ENCODE data around the gene YBEY.

DNA sequence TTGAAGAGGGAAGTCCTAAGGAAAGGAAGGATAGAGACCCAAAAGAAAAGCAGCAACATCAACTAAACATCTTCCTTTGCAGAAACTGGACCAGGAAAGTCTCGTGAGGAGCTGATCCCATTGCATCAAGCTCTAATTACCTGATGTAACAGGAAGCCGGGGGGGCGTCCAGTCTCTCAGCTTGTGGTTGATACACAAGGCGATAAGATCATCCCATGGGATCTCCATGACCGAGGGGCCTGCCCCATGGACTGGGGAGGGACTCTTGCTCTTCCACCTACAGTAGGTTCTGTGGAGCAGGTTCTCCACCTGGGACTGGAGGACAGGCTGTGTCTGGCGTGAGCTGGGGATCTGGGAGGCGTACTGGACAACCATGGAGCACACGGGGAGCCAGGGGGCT, 42.8 kb upstream of the YBEY start:
- TF ChIP-seq POLR2A (IDR thresholded peaks at IDR 0.05): no peak
- TF ChIP-seq, protein P1, sequence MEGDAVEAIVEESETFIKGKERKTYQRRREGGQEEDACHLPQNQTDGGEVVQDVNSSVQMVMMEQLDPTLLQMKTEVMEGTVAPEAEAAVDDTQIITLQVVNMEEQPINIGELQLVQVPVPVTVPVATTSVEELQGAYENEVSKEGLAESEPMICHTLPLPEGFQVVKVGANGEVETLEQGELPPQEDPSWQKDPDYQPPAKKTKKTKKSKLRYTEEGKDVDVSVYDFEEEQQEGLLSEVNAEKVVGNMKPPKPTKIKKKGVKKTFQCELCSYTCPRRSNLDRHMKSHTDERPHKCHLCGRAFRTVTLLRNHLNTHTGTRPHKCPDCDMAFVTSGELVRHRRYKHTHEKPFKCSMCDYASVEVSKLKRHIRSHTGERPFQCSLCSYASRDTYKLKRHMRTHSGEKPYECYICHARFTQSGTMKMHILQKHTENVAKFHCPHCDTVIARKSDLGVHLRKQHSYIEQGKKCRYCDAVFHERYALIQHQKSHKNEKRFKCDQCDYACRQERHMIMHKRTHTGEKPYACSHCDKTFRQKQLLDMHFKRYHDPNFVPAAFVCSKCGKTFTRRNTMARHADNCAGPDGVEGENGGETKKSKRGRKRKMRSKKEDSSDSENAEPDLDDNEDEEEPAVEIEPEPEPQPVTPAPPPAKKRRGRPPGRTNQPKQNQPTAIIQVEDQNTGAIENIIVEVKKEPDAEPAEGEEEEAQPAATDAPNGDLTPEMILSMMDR (IDR thresholded peaks at IDR 0.05): no peak
- TF ChIP-seq POLR2AphosphoS5 (IDR thresholded peaks at IDR 0.05): no peak
